H9 (cell line): ENCODE results near the gene INPP5E. TPM values are rescaled to one million over a fixed set of nuclear protein-coding genes. Genes with fewer than 3 reads are reported as not detected.
A peak's percentile ranks its signal among the peaks of the same experiment; 100 is the strongest.

Source experiments
- DNase-seq: peaks from one replicate; pipeline ENCODE4 v3.0.0-alpha.2; 2017
- H2AFZ ChIP-seq: one replicate; pipeline ENCODE4 v1.6.1; 2013; ENCODE audit warnings: mild to moderate bottlenecking, low read length, control low read depth, moderate library complexity
- H2AK5ac ChIP-seq: 2 replicates; pipeline ENCODE4 v1.6.1; 2013; ENCODE audit warnings: low read length, control low read depth, mixed read lengths; ENCODE audit not compliant: insufficient read length
- H2BK120ac ChIP-seq: one replicate; pipeline ENCODE4 v1.6.1; 2013; ENCODE audit warnings: low read depth, mild to moderate bottlenecking, low read length, control low read depth, inconsistent platforms; ENCODE audit not compliant: poor library complexity, severe bottlenecking
- H2BK12ac ChIP-seq: 2 replicates; pipeline ENCODE4 v1.6.1; 2013; ENCODE audit warnings: low read length, control low read depth, mixed read lengths, low read depth; ENCODE audit not compliant: insufficient read length
- H2BK15ac ChIP-seq: 2 replicates; pipeline ENCODE4 v1.6.1; 2013; ENCODE audit warnings: low read depth, low read length, control low read depth
- H2BK20ac ChIP-seq: one replicate; pipeline ENCODE4 v1.6.1; 2013; ENCODE audit warnings: low read depth, mild to moderate bottlenecking, low read length, control low read depth, inconsistent platforms; ENCODE audit not compliant: poor library complexity, severe bottlenecking
- H2BK5ac ChIP-seq: 2 replicates; pipeline ENCODE4 v1.6.1; 2013; ENCODE audit warnings: low read length, control low read depth, mixed read lengths; ENCODE audit not compliant: insufficient read length
- H3K14ac ChIP-seq: 2 replicates; pipeline ENCODE4 v1.6.1; 2013; ENCODE audit warnings: low read length, control low read depth; ENCODE audit not compliant: insufficient read depth
- H3K18ac ChIP-seq: 2 replicates; pipeline ENCODE4 v1.6.1; 2013; ENCODE audit warnings: low read depth, mild to moderate bottlenecking, mixed read lengths, low read length, control low read depth; ENCODE audit not compliant: insufficient read length
- H3K23ac ChIP-seq: 2 replicates; pipeline ENCODE4 v1.6.1; 2013; ENCODE audit warnings: low read length, control low read depth, mixed read lengths, low read depth; ENCODE audit not compliant: insufficient read length
- H3K23me2 ChIP-seq: 2 replicates; pipeline ENCODE4 v1.6.1; 2013; ENCODE audit warnings: low read depth, mild to moderate bottlenecking, mixed read lengths, low read length, control low read depth; ENCODE audit not compliant: insufficient read length, poor library complexity, severe bottlenecking
- H3K27ac ChIP-seq: 2 replicates; pipeline ENCODE4 v1.5.1; 2013; ENCODE audit warnings: low read length, control low read depth, mixed read lengths, low read depth; ENCODE audit not compliant: insufficient read length
- H3K27me3 ChIP-seq: 2 replicates; pipeline ENCODE4 v1.6.1; 2013; ENCODE audit warnings: low read length, control low read depth, inconsistent platforms; ENCODE audit not compliant: insufficient read depth
- H3K4ac ChIP-seq: 2 replicates; pipeline ENCODE4 v1.6.1; 2013; ENCODE audit warnings: low read depth, mild to moderate bottlenecking, control low read depth, inconsistent platforms, low read length, moderate library complexity
- H3K4me1 ChIP-seq: 2 replicates; pipeline ENCODE4 v1.6.1; 2013; ENCODE audit warnings: low read length, control low read depth, inconsistent platforms; ENCODE audit not compliant: insufficient read depth
- H3K4me2 ChIP-seq: 2 replicates; pipeline ENCODE4 v1.6.1; 2013; ENCODE audit warnings: low read length, control low read depth, mixed read lengths; ENCODE audit not compliant: insufficient read length, insufficient read depth
- H3K56ac ChIP-seq: 2 replicates; pipeline ENCODE4 v1.6.1; 2013; ENCODE audit warnings: low read depth, mild to moderate bottlenecking, mixed read lengths, low read length, control low read depth; ENCODE audit not compliant: insufficient read length
- H3K79me1 ChIP-seq: 2 replicates; pipeline ENCODE4 v1.6.1; 2013; ENCODE audit warnings: low read depth, mild to moderate bottlenecking, moderate library complexity, low read length, control low read depth, inconsistent platforms; ENCODE audit not compliant: insufficient read depth, poor library complexity, severe bottlenecking
- H3K79me2 ChIP-seq: 2 replicates; pipeline ENCODE4 v1.6.1; 2013; ENCODE audit warnings: low read length, control low read depth, inconsistent platforms; ENCODE audit not compliant: insufficient read depth
- H3K9ac ChIP-seq: 2 replicates; pipeline ENCODE4 v1.6.1; 2013; ENCODE audit warnings: low read length, control low read depth, mixed read lengths; ENCODE audit not compliant: insufficient read length; ENCODE audit errors: extremely low read depth
- H3K9me3 ChIP-seq: one replicate; pipeline ENCODE4 v1.6.1; 2013; ENCODE audit warnings: low read depth, low read length, inconsistent platforms; ENCODE audit not compliant: control insufficient read depth
- H3T11ph ChIP-seq: one replicate; pipeline ENCODE4 v1.6.1; 2013; ENCODE audit warnings: mild to moderate bottlenecking, low read length, control low read depth, inconsistent platforms
- H4K20me1 ChIP-seq: one replicate; pipeline ENCODE4 v1.6.1; 2013; ENCODE audit not compliant: control insufficient read depth, insufficient read length, insufficient read depth
- H4K5ac ChIP-seq: 2 replicates; pipeline ENCODE4 v1.6.1; 2013; ENCODE audit warnings: low read depth, mild to moderate bottlenecking, mixed read lengths, low read length, control low read depth; ENCODE audit not compliant: insufficient read length
- H4K8ac ChIP-seq: replicated peaks from 2 replicates; pipeline ENCODE4 v1.6.1; 2013; ENCODE audit warnings: low read length, control low read depth, mixed read lengths, low read depth; ENCODE audit not compliant: insufficient read length
- H4K91ac ChIP-seq: 2 replicates; pipeline ENCODE4 v1.6.1; 2013; ENCODE audit warnings: low read depth, mild to moderate bottlenecking, moderate library complexity, mixed read lengths, low read length, control low read depth; ENCODE audit not compliant: insufficient read length
- H3K27ac Mint-ChIP-seq, 3 experiments: 2 replicates in 2 of 3; 3 replicates in 1 of 3; pipeline ENCODE4 v1.8.0; 2020 to 2021; ENCODE audit warnings: mixed read lengths in 3 of 3, mild to moderate bottlenecking in 1 of 3, moderate library complexity in 1 of 3
- H3K27me3 Mint-ChIP-seq: 2 replicates; pipeline ENCODE4 v1.8.0; 2021; ENCODE audit warnings: low read depth, mild to moderate bottlenecking, moderate library complexity, mixed read lengths
- H3K36me3 Mint-ChIP-seq, 3 experiments: 2 replicates in 2 of 3; 3 replicates in 1 of 3; pipeline ENCODE4 v1.8.0; 2020 to 2021; ENCODE audit warnings: low read depth in 3 of 3, mixed read lengths in 3 of 3; ENCODE audit not compliant: insufficient read depth in 1 of 3
- H3K4me1 Mint-ChIP-seq, 2 experiments: 2 replicates each; pipeline ENCODE4 v1.8.0; 2020; ENCODE audit warnings: mixed read lengths in 2 of 2
- H3K4me3 Mint-ChIP-seq, 2 experiments: 2 replicates in 1 of 2; 3 replicates in 1 of 2; pipeline ENCODE4 v1.8.0; 2020 to 2021; ENCODE audit warnings: mild to moderate bottlenecking in 2 of 2, mixed read lengths in 2 of 2, moderate library complexity in 1 of 2
- H3K9me3 Mint-ChIP-seq, 2 experiments: 2 replicates in 1 of 2; 3 replicates in 1 of 2; pipeline ENCODE4 v1.8.0; 2020; ENCODE audit warnings: mild to moderate bottlenecking in 2 of 2, mixed read lengths in 2 of 2, moderate library complexity in 1 of 2
- CTCF ChIP-seq: fragments of 200-600 bp; sonication (generic); conservative IDR thresholded peaks from 3 replicates; pipeline ENCODE4 v1.8.0; 2021; ENCODE audit warnings: antibody characterized with exemption, mild to moderate bottlenecking
- WGBS: extraction: QIAGEN DNeasy Blood & Tissue Kit; methylation state at CpG from one replicate; pipeline ENCODE4 v1.1.7; 2013; ENCODE audit warnings: missing lambda C conversion rate, low lambda C conversion rate, mixed read lengths; ENCODE audit not compliant: insufficient read length; ENCODE audit errors: extremely low coverage; 5-methylcytosine and 5-hydroxymethylcytosine counted together
- total RNA-seq: library from RNA; stranded (reverse); gene quantifications from 2 replicates; pipeline ENCODE4 v1.2.1, GENCODE V29; 2021

Gene INPP5E
- total RNA-seq, 1 experiment from 2014 or later = 21.0 TPM

GRCh38 chr9:136465500-136466154 lies 26.0 kb upstream of the INPP5E start:
- Histone ChIP-seq H2BK15ac (no peak overlapping the region), H2BK5ac (no peak overlapping the region), H3K9ac (no peak overlapping the region), H3K23me2 (no peaks in the 10 kb centered on the region), H3K79me1 (peaks cover 4% of the 10 kb centered on the region), H3K27ac (no peak overlapping the region), H2BK120ac (no peak overlapping the region), H3T11ph (no peak overlapping the region), H4K5ac (no peak overlapping the region), H3K79me2 (peaks cover 8% of the 10 kb centered on the region; the same call in 1 of the 2 replicates), H3K56ac (no peak overlapping the region), H4K8ac (no peak overlapping the region), H3K27me3 (no peaks in the 10 kb centered on the region), H3K4me1 (no peaks in the 10 kb centered on the region), H3K23ac (no peak overlapping the region), H4K20me1 (no peaks in the 10 kb centered on the region), H3K9me3 (no peaks in the 10 kb centered on the region), H2BK20ac (no peak overlapping the region), H2AFZ (no peak overlapping the region), H3K14ac (no peak overlapping the region), H3K18ac (no peak overlapping the region), H2BK12ac (no peak overlapping the region), H3K4me2 (no peak overlapping the region), H3K4ac (no peak overlapping the region), H4K91ac (no peak overlapping the region), H2AK5ac (no peak overlapping the region)
- Mint-ChIP-seq H3K4me1 (no peaks in the 10 kb centered on the region), H3K9me3 (no peaks in the 10 kb centered on the region), H3K27me3 (no peaks in the 10 kb centered on the region), H3K4me3 (no peak overlapping the region), H3K36me3 (peaks cover 53 to 88% (median 84%) of the 10 kb centered on the region in 3 experiments; a peak in 6 of 7 replicates), H3K27ac (peak overlapping the region in 1 of 3 experiments; percentile 70; a peak in 1 of 7 replicates)
- no peak for TF ChIP-seq CTCF
- no CpG with 5 or more reads among the region's 27 CpGs for WGBS
- DNase-seq = no peak
